MV-4-11 (cell line): Measurements from ENCODE around the gene SEC11C.
"Not testable (repeated sequence)": the region's sequence is repeated elsewhere in the genome, so short reads cannot be mapped to it uniquely, and the experiment has no call there.

Source experiments
- DNase-seq: peaks from one replicate; lab custom pipeline; 2025; lab: John Stamatoyannopoulos, UW

Gene SEC11C

DNA sequence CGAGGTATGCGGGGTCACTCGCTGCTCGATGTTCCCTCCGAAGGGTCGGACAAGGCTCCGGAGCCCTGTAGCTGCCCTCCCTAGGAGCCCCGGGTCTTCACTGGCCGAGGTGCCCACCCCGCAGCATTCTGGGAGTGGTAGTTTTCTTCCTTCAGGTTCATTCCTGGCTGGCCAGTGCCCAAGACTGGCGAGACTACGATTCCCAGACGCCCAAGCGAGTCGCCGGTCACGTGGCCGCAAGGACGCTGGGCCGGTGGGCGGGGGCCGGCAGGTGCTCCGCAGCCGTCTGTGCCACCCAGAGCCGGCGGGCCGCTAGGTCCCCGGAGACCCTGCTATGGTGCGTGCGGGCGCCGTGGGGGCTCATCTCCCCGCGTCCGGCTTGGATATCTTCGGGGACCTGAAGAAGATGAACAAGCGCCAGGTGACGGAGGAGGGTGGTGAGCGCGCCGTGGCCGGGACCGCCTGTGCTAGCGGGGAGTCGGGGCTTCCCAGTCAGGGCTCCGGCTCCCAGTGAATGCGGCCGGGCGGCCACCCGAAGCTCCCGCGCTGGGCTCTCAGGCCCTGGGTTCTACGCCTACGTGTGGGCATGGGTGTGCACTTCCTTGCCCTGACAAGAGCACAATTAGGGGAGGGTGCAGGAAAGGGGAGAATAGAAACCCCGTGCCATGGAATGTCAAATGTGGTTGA lies at the start of gene SEC11C:
Gene SEC11C (plus strand): TSS at position 270 of the 687 bp plus-strand sequence. CDS start 65 bp downstream, at position 335.
- DNase-seq, result peak; percentile 94

GRCh38 chr18:59090966-59091603 lies 48.6 kb upstream of the SEC11C start:
- DNase-seq, result no peak

- DNase-seq, result no peak
Measured at GRCh38 chr18:59093668-59094067, 46.0 kb upstream of the SEC11C start.

DNA sequence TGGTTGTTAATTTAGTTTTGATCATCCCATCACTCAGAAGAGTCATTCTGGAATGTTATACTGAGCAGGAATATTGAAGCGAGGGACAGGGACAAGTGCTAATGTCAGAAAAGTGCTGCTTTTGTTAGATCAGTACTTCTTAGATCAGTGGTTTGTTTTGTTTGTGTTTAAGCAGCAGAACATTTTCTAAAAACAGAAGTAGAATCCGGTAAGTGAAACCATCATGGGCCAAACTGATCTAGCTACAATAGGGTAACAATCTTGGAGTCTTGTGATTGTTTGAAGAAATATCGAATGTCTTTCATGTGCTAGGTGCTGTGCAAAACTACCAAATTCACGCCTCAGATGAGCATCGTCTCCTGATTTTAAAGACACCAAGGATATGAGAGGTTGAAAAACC lies 45.1 kb upstream of the SEC11C start:
- DNase-seq, result no peak

DNA sequence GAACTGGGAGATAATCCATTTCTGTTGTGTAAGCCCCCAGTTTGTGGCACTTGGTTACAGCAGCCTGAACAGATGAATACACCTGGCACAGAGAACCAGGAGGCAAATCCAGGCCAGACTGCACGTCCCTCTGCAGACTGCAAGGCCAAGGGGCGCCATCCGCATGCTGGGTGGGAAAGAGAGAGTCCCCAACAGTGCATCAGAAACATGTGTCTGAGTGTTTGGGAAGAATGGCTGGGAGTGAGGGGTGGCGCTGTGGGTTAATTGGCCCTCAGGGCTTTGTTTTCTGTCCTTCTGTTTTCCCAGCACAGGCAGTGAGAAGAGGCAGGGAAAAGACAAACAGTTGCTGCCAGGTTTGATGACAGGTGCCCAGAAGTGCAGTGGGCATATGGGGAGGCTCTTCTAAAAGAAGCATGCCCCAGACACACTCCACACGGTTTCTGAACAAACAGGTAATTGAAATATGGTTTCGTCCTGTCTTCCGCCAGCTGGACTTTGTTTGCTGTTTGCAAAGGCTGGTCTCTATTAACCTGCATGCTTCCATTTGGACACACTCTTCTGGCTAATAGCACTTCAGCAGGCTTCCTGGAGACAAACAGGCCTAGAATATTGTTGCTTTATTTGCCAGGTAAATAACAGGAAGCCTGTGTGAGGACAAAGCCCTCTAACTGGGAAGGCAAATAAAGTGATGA lies 43.4 kb upstream of the SEC11C start:
- no peak for DNase-seq

DNA sequence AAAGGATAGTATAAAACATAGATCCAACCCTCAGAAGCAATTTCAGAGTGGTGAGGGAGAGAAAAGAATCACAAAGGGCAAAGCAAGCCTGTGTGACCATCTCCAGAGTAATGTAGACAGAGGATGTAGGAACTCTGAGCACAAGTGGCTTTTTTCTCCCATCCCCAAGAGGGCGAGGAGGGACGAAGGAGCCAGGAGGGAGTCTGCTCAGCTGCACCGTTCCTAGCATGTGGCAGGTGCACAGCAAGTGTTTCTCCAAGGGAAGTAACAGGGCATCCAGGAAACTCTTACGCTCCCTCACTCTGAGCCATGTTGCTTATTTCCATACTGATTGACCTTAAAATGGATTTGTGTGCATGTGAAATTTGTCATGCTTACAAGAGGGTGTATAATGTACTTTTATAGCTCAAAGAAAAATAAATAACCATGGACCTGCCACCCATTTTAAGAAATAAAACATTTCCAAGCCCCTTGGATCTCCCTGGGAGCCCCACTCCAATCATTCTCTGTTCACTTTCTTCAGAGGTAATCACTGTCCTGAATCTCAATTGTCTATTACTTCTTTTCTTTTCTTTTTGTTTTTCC lies 37.8 kb upstream of the SEC11C start:
- no peak for DNase-seq

- DNase-seq, result no peak
Measured at GRCh38 chr18:59109375-59109774, 30.3 kb upstream of the SEC11C start.

GRCh38 chr18:59114160-59114559 lies 25.5 kb upstream of the SEC11C start:
- DNase-seq, result no peak

- DNase-seq, result peak; percentile 13
Measured at GRCh38 chr18:59123588-59124369, 15.9 kb upstream of the SEC11C start.

- DNase-seq, result no peak
Measured at GRCh38 chr18:59124370-59124704, 15.3 kb upstream of the SEC11C start.

GRCh38 chr18:59127047-59127446 lies 12.6 kb upstream of the SEC11C start:
- DNase-seq, result no peak

DNA sequence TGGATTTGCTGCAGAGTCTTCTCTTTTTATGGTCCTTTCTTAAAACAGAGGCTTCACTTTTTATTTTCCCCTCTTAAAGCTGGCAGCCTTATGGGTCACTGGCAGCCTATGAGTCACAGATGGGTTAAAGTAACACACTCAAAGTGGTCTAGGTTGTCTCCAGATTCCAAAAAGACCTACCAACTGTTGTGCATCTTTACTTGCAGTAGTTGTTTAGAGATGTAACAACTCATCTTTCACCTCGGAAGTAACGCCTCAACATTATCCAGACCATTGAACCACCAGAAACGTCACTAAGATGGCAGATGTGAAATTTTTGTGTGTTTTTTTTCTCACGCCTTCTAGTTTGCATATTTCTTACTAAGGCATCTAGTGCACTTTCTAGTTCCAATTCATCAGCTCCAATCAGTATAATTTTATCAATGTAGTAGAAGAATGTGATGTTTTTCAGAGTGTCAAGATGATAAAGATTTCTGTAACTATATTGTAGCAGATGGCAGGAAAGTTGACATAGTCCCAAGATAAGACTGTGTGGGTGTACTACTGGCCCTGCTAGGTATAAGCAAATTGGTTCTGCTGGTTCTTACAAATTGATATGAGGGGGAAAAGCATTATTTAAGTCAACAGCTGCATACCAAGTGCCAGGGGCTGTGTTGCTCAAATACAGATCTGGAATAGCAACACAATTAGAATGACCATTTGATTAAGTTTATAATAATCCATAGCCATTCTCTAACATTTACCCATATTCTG lies 9.6 kb upstream of the SEC11C start:
- no peak for DNase-seq

DNA sequence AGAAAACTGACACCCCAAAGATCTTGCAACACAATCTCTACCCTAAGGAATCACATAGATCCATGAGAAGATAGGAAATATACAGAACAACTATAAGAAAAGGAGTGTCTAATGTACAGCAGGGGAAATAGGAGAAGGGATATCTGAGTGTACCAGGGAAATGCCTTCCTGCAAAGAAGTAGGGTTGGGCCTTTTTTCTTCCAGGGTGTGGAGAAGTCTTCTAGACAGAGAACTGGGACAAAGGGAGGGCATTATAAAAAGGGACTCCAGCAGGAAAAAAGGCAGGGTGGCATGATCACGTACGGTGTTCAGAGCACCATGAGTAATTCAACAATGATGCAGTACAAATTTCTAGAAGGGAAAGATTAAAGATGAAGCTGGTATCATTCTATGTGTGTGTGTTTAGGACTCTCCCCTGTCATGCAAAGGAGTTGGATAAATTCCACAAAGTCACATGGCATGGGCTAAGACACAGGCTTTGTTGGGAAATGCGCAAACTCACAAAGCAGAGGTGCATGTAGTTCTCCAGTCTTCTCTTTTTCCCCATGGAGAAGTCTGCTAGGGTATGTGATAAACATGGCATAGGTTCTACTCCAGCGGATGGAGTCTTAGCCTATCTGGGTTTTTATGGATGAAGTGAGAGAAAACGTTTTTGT lies 6.7 kb upstream of the SEC11C start:
- DNase-seq, result no peak

GRCh38 chr18:59139291-59139614 lies 431 bp upstream of the SEC11C start:
- peak; percentile 91 for DNase-seq

- peak; percentile 40 for DNase-seq
Measured at GRCh38 chr18:59140302-59140885, 710 bp downstream of the SEC11C start.

GRCh38 chr18:59141294-59142068 lies 1.8 kb downstream of the SEC11C start:
- no peak for DNase-seq

- DNase-seq, result no peak
Measured at GRCh38 chr18:59142274-59142673, 2.6 kb downstream of the SEC11C start.

DNA sequence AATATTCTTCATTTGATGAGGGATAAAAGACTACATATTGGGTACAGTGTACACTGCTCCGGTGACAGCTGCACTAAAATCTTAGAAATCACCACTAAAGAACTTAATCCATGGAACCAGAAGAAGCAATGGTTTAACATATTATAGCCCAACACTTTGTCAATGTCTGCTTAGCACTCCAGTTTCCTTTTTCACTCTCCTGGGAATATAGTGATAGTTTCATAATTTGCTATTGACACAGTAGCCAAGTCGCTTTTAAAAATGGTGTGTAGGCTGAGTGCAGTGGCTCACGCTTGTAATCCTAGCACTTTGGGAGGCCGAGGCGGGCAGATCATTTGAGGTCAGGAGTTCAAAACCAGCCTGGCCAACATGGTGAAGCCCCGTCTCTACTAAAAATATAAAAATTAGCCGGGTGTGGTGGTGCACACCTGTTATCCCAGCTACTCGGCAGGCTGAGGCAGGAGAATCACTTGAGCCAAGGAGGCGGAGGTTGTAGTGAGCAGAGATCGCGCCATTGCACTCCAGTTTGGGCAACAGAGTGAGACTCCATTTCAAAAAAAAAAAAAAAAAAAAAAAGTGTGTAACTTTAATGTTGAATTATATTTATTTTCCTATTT lies 3.2 kb downstream of the SEC11C start:
- not testable (repeated sequence) for DNase-seq

GRCh38 chr18:59143441-59143840 lies 3.8 kb downstream of the SEC11C start:
- peak; percentile 33 for DNase-seq
